Measurements from ENCODE around the gene AK1. TPM values are rescaled to one million over a fixed set of nuclear protein-coding genes. Genes with fewer than 3 reads are reported as not detected.
"Not testable (repeated sequence)": the region's sequence is repeated elsewhere in the genome, so short reads cannot be mapped to it uniquely, and the experiment has no call there.

The AK1 gene
- total and polyA plus RNA-seq, 5 experiments from 2014 or later: 0.07 to 57.1 (median 26.2) TPM; not detected in 1

DNA sequence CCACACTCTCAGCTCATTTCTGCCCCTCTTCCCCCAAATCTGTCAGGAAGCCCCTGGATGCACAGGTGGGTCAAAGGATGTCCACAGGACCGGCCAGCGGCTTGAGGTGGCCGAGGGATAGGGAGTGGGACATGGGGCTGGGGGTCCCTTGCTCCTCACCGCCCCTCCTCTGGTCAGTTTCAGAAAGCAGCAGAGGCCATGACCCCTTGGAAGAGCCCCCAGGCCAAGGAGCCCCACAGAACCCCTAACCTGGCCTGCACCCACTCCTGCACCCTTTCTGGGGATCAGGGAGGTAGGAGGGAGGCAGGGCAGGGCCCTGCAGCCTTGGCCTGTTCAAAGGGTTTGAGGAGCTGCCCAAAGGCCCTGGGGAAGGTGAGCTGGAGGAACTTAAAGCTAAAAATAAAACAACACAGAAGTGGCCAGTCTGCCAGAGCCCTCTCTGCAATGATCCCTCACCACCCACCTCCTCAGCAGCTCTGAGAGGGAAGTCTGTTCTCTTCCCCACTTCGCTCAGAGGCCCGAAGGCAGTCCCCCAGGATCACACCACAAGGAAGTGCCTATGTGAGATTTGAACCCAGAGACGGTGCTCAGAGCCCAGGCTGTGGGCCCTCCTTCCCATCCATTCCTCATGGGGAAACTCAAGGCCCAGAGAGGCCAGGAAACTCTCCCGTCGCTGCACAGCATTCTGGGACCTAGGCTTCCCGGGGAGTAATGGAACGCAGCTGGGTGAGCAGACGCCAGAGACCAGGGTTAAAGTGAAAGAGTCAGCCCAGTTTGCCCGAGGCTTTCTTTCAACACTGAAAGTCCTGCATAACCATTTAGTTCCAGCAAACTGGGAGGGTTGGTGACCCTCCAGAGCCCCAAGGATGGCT, 23.9 kb downstream of the AK1 start:
- peaks cover 2 to 22% (median 13%) of the 10 kb centered on the region in 9 donors for H3K9me3 Mint-ChIP-seq
- H3K27ac Mint-ChIP-seq: peak overlapping the region; percentile 71 to 94 (median 88)
- H3K4me1 Mint-ChIP-seq: peaks cover 13 to 52% (median 38%) of the 10 kb centered on the region in 4 donors
- ATAC-seq (peak; percentile 40 to 44), DNase-seq (no peak)
- POLR2A ChIA-PET: interaction anchor here (1.0 to 3.2 kb wide), 9 partner anchors 8 to 64 kb away, joined by 3 to 16 read pairs (median 4); partner anchors contain the start of gene ST6GALNAC4
- H3K36me3 Mint-ChIP-seq: peaks cover 11 to 18% (median 13%) of the 10 kb centered on the region in 3 donors
- no peaks in the 10 kb centered on the region for H3K27me3 Mint-ChIP-seq
- H3K4me3 Mint-ChIP-seq: peak overlapping the region; percentile 81 to 92 (median 88)

- H3K4me1 Mint-ChIP-seq: peaks cover 11 to 49% (median 37%) of the 10 kb centered on the region in 4 donors
- no peaks in the 10 kb centered on the region for H3K27me3 Mint-ChIP-seq
- POLR2A ChIA-PET: interaction anchor here (0.8 to 3.2 kb wide), 7 partner anchors 9 to 64 kb away, joined by 3 to 12 read pairs (median 3); partner anchors contain the start of gene ST6GALNAC4
- peaks cover 11 to 21% (median 14%) of the 10 kb centered on the region in 3 donors for H3K36me3 Mint-ChIP-seq
- DNase-seq: no peak
- peak overlapping the region; percentile 28 to 89 (median 59) for H3K4me3 Mint-ChIP-seq
- no peak for ATAC-seq
- peaks cover 2 to 26% (median 14%) of the 10 kb centered on the region in 9 donors for H3K9me3 Mint-ChIP-seq
- H3K27ac Mint-ChIP-seq: peak overlapping the region in 9 of 10 donors; percentile 38 to 93 (median 56)
These were observed 24.6 kb downstream of the AK1 start for GRCh38 chr9:127852829-127853228.

DNA sequence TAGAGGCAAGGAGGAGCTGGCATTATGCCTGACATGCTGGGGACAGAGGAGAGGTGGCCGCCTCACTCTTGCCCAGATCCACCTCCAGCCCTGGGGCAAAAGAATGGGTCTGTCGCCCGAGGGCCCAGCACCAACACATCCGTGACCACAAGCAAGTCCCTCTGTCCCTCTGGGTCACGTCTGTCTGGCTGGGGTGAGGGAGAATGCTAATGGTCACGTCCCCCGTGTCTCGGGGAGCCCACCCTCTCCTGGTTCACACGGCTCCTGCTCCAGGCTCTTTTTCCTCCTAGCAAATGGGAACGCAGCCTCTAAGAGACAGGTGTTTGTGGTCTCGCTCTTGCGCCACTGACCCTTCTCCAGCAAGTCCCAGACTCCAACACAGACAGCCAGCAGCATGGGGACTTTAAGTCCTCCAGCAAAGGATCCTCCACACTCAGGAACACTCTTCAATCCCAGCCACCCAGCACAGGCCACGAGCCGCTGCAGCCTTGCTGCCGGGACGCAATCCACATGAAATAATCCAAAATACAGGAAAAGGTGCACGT, 27.1 kb downstream of the AK1 start:
- H3K4me1 Mint-ChIP-seq: peaks cover 7 to 33% (median 25%) of the 10 kb centered on the region in 4 donors
- H3K4me3 Mint-ChIP-seq: peak overlapping the region in 1 of 10 donors; percentile 41
- H3K27ac Mint-ChIP-seq: peak overlapping the region in 1 of 10 donors; percentile 1
- H3K36me3 Mint-ChIP-seq: peaks cover 11 to 21% (median 14%) of the 10 kb centered on the region in 3 donors
- POLR2A ChIA-PET: no interaction called here
- DNase-seq (no peak), ATAC-seq (no peak)
- peaks cover 2 to 26% (median 14%) of the 10 kb centered on the region in 9 donors for H3K9me3 Mint-ChIP-seq
- H3K27me3 Mint-ChIP-seq: no peaks in the 10 kb centered on the region

- peaks cover 2 to 26% (median 14%) of the 10 kb centered on the region in 9 donors for H3K9me3 Mint-ChIP-seq
- peak overlapping the region in 1 of 10 donors; percentile 51 for H3K4me3 Mint-ChIP-seq
- H3K4me1 Mint-ChIP-seq: peaks cover 6 to 26% (median 14%) of the 10 kb centered on the region in 4 donors
- DNase-seq (no peak), ATAC-seq (no peak)
- no peaks in the 10 kb centered on the region for H3K27me3 Mint-ChIP-seq
- H3K27ac Mint-ChIP-seq: peak overlapping the region in 2 of 10 donors; percentile 57 to 61
- H3K36me3 Mint-ChIP-seq: peaks cover 11 to 21% (median 14%) of the 10 kb centered on the region in 3 donors
- POLR2A ChIA-PET: no interaction called here
These were observed 28.5 kb downstream of the AK1 start for GRCh38 chr9:127848756-127849504.

DNA sequence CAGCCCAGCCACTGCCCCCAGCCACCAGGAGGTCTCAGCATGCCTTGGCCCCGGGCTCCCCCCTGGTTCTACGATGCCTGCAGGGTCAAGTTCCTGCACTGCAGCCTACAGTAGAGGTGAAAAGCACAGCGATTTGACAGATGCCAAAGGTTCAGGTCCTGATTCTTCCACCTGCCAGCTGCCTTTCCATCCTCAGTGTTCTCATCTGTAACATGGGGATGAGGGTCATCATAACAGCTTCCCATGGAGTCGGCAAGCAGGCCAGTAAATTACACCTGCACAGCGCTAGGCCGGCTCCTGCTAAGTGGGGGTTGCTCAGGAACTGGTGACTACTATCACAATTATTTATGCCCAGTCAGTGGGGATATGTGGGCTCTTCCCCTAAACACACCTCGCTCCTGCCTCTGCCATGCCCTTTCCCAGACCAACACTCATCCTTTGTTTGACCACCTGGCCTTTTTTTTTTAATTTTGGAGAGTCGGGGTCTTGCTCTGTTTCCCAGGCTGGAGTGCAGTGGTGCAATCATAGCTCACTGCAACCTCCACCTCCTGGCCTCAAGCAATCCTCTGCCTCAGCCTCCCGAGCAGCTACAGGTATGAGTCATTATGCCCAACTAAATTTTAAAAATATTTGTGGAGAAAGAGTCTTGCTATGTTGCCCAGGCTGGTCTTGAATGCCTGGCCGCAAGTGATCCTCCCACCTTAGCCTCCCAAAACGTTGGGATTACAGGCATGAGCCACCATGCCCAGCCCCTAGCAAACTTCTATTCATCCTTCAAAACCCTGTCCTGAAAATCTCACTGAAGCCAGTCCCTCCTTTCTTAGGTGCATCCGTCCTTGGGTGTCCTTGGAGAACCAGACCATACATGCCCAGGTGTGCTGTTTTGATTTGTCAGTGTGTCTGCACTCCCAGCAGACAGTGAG, 29.4 kb downstream of the AK1 start:
- POLR2A ChIA-PET: no interaction called here
- Mint-ChIP-seq H3K4me3 (peak overlapping the region in 1 of 10 donors; percentile 39), H3K27ac (peak overlapping the region in 3 of 10 donors; percentile 31 to 82 (median 80))

DNA sequence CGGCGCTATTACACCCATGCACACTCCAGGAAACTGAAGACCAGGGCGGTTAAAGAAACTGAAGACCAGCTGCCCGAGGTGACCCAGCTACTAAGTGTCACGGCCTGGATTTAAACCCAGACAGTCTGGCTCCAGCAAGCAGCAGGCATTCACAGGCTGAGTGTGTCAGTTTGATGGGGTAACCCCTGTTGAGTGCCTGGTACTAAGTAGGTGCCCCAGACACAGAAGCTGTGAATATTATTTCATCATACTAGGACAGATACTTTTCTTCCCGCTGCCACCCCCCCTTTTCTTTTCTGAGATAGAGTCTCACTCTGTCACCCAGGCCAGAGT, 30.3 kb downstream of the AK1 start:
- peaks cover 11 to 21% (median 19%) of the 10 kb centered on the region in 3 donors for H3K36me3 Mint-ChIP-seq
- H3K4me3 Mint-ChIP-seq: no peak overlapping the region
- DNase-seq (no peak), ATAC-seq (no peak)
- no peaks in the 10 kb centered on the region for H3K27me3 Mint-ChIP-seq
- peaks cover 2 to 8% (median 3%) of the 10 kb centered on the region in 4 donors for H3K4me1 Mint-ChIP-seq
- POLR2A ChIA-PET: no interaction called here
- peak overlapping the region in 1 of 10 donors; percentile 47 for H3K27ac Mint-ChIP-seq
- H3K9me3 Mint-ChIP-seq: peaks cover 2 to 26% (median 14%) of the 10 kb centered on the region in 9 donors

More for the DNA sequence above, 29.4 kb downstream of the AK1 start:
- Mint-ChIP-seq H3K9me3 (peaks cover 2 to 26% (median 14%) of the 10 kb centered on the region in 9 donors), H3K27me3 (no peaks in the 10 kb centered on the region), H3K36me3 (peaks cover 11 to 21% (median 14%) of the 10 kb centered on the region in 3 donors), H3K4me1 (peaks cover 4 to 17% (median 9%) of the 10 kb centered on the region in 4 donors)
- no peak for ATAC-seq
- no peak for DNase-seq

DNA sequence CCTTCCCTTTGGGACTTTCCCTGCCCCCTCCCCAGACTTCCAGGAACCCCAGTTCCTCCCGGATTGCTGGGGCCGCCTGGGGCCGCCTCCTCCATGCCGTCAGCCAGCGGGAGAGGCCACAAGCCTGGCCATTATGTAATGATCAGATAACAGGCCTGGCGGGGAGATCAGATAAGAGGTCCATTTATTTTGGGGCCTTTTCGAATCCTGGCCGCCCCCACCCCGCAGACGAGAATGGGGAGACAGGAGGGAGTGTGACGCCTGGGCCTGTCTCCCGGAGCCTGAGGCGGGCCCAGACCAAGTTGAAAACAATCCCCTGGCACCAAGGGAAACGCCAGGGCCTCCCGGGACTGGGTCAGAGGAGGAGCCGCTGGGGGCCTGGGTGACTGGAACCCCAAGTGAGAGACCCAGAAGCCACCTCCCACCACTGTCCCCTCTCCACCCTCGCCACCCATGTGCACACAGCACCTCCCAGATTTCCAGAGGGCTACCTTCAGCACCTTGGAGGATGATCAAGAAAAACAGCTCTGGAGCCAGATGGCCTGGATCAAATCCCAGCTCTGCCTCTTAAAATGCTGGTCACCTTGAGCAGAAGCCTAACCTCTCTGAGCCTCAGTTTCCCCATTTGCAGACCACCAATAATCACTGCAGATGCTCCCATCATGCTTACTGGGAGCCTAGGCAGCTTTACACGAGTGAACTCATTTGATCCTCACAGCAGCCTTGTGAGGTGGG, 30.9 kb downstream of the AK1 start:
- ATAC-seq: no peak
- peaks cover 2 to 26% (median 14%) of the 10 kb centered on the region in 9 donors for H3K9me3 Mint-ChIP-seq
- H3K27me3 Mint-ChIP-seq: no peaks in the 10 kb centered on the region
- H3K27ac Mint-ChIP-seq: peak overlapping the region in 1 of 10 donors; percentile 47
- no peak overlapping the region for H3K4me3 Mint-ChIP-seq
- POLR2A ChIA-PET: no interaction called here
- H3K4me1 Mint-ChIP-seq: peaks cover 0 to 3% (median under 1%) of the 10 kb centered on the region in 4 donors
- no peak for DNase-seq
- peaks cover 11 to 23% (median 21%) of the 10 kb centered on the region in 3 donors for H3K36me3 Mint-ChIP-seq

- DNase-seq, H3K4me3 Mint-ChIP-seq, ATAC-seq, H3K27me3 Mint-ChIP-seq, H3K4me1 Mint-ChIP-seq, H3K27ac Mint-ChIP-seq: not testable (repeated sequence)
- POLR2A ChIA-PET: interaction anchor here (1.5 kb wide), 1 partner anchor 13 kb away, joined by 3 read pairs; no protein-coding TSS in a partner anchor
- peaks cover 2 to 24% (median 13%) of the 10 kb centered on the region in 9 donors for H3K9me3 Mint-ChIP-seq
- peaks cover 11 to 28% (median 20%) of the 10 kb centered on the region in 3 donors for H3K36me3 Mint-ChIP-seq
These were observed 31.9 kb downstream of the AK1 start for GRCh38 chr9:127845619-127846018.

DNA sequence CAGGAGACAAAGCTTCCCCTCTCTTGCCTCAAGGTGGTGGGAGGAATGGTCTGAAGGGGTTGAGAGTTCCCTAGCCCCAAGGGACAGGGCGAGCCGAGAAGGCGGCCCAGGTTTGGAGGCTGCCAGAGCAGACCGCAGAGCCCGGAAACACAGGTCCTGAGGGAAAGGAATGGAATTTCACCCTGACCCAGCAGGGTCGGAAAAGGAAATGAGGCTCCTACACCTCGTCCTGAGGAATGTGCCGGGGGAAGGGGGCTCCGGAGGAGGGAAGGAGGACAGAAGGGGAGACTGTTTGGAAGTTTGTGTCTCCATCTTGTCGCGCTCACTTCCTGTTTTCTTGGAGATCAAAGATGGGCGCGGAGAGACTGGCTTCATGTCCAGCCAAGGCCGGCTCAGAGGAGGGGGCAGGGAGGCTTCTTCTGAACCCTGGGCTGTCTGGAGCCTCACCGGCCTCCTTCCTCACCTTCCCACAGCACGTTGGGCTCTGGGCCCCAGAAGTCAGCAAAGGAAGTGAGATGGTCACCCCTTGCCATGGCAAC, 32.6 kb downstream of the AK1 start:
- no peaks in the 10 kb centered on the region for H3K27me3 Mint-ChIP-seq
- H3K4me3 Mint-ChIP-seq: no peak overlapping the region
- H3K27ac Mint-ChIP-seq: no peak overlapping the region
- POLR2A ChIA-PET: interaction anchor here (0.5 to 1.5 kb wide), 2 partner anchors 14 to 25 kb away, joined by 3 to 5 read pairs; no protein-coding TSS in a partner anchor
- no peak for DNase-seq
- H3K4me1 Mint-ChIP-seq: peaks cover 0 to 3% (median under 1%) of the 10 kb centered on the region in 4 donors
- H3K36me3 Mint-ChIP-seq: peaks cover 11 to 24% (median 16%) of the 10 kb centered on the region in 3 donors
- no peak for ATAC-seq
- peaks cover 0 to 18% (median 12%) of the 10 kb centered on the region in 9 donors for H3K9me3 Mint-ChIP-seq

DNA sequence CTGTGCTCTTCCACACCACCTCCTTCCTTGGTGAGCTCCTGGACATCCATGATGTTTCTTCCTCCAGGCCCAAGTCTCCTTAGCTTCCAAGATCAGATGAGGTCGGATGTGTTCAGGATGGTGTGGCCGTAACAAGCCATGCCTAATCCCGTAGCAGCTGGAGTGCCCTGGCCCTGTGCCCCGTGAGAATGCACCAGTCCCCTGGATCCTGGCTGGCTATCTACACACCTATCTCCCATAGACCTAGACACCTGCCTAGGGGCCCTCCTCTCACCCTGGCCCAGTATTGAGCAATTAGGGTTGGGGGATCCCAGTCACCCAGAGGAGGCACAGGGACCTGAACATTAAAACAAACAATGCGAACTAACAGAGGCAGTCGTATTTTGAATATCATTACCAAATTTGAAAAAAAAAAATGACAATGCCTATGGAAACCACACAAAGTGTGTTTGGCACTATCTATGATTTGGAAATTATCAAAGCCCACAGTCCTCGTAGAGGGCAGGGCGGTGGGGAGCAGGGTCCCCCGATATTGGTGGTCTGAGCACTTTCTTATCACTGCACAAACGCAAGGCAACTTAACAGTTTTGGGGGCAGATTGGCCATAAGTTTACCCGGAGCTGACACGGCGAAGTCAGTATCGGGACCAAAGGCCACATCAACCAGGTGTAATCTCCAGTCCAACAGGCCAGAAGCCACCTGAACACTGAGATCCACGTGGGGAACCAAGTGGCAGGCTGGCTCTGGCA, 36.2 kb downstream of the AK1 start:
- H3K36me3 Mint-ChIP-seq: peaks cover 0 to 14% (median 0%) of the 10 kb centered on the region in 3 donors
- no peak for ATAC-seq
- POLR2A ChIA-PET: no interaction called here
- peaks cover 0 to 4% (median 2%) of the 10 kb centered on the region in 4 donors for H3K4me1 Mint-ChIP-seq
- H3K27me3 Mint-ChIP-seq: no peaks in the 10 kb centered on the region
- H3K27ac Mint-ChIP-seq: peak overlapping the region in 2 of 10 donors; percentile 6 to 53
- no peak overlapping the region for H3K4me3 Mint-ChIP-seq
- no peak for DNase-seq
- H3K9me3 Mint-ChIP-seq: no peaks in the 10 kb centered on the region

Data from naive thymus-derived CD8-positive, alpha-beta T cell (primary cell).